H9 (cell line): Measurements from ENCODE around the gene NCOR1. TPM values are rescaled to one million over a fixed set of nuclear protein-coding genes. Genes with fewer than 3 reads are reported as not detected.

Experiments used
- DNase-seq: peaks from one replicate; pipeline ENCODE4 v3.0.0-alpha.2; 2017
- H2AFZ ChIP-seq: one replicate; pipeline ENCODE4 v1.6.1; 2013; ENCODE audit warnings: mild to moderate bottlenecking, low read length, control low read depth, moderate library complexity
- H2AK5ac ChIP-seq: 2 replicates; pipeline ENCODE4 v1.6.1; 2013; ENCODE audit warnings: low read length, control low read depth, mixed read lengths; ENCODE audit not compliant: insufficient read length
- H2BK120ac ChIP-seq: one replicate; pipeline ENCODE4 v1.6.1; 2013; ENCODE audit warnings: low read depth, mild to moderate bottlenecking, low read length, control low read depth, inconsistent platforms; ENCODE audit not compliant: poor library complexity, severe bottlenecking
- H2BK12ac ChIP-seq: 2 replicates; pipeline ENCODE4 v1.6.1; 2013; ENCODE audit warnings: low read length, control low read depth, mixed read lengths, low read depth; ENCODE audit not compliant: insufficient read length
- H2BK15ac ChIP-seq: 2 replicates; pipeline ENCODE4 v1.6.1; 2013; ENCODE audit warnings: low read depth, low read length, control low read depth
- H2BK20ac ChIP-seq: one replicate; pipeline ENCODE4 v1.6.1; 2013; ENCODE audit warnings: low read depth, mild to moderate bottlenecking, low read length, control low read depth, inconsistent platforms; ENCODE audit not compliant: poor library complexity, severe bottlenecking
- H2BK5ac ChIP-seq: 2 replicates; pipeline ENCODE4 v1.6.1; 2013; ENCODE audit warnings: low read length, control low read depth, mixed read lengths; ENCODE audit not compliant: insufficient read length
- H3K14ac ChIP-seq: 2 replicates; pipeline ENCODE4 v1.6.1; 2013; ENCODE audit warnings: low read length, control low read depth; ENCODE audit not compliant: insufficient read depth
- H3K18ac ChIP-seq: 2 replicates; pipeline ENCODE4 v1.6.1; 2013; ENCODE audit warnings: low read depth, mild to moderate bottlenecking, mixed read lengths, low read length, control low read depth; ENCODE audit not compliant: insufficient read length
- H3K23ac ChIP-seq: 2 replicates; pipeline ENCODE4 v1.6.1; 2013; ENCODE audit warnings: low read length, control low read depth, mixed read lengths, low read depth; ENCODE audit not compliant: insufficient read length
- H3K23me2 ChIP-seq: 2 replicates; pipeline ENCODE4 v1.6.1; 2013; ENCODE audit warnings: low read depth, mild to moderate bottlenecking, mixed read lengths, low read length, control low read depth; ENCODE audit not compliant: insufficient read length, poor library complexity, severe bottlenecking
- H3K27ac ChIP-seq: 2 replicates; pipeline ENCODE4 v1.5.1; 2013; ENCODE audit warnings: low read length, control low read depth, mixed read lengths, low read depth; ENCODE audit not compliant: insufficient read length
- H3K27me3 ChIP-seq: 2 replicates; pipeline ENCODE4 v1.6.1; 2013; ENCODE audit warnings: low read length, control low read depth, inconsistent platforms; ENCODE audit not compliant: insufficient read depth
- H3K4ac ChIP-seq: 2 replicates; pipeline ENCODE4 v1.6.1; 2013; ENCODE audit warnings: low read depth, mild to moderate bottlenecking, control low read depth, inconsistent platforms, low read length, moderate library complexity
- H3K4me1 ChIP-seq: 2 replicates; pipeline ENCODE4 v1.6.1; 2013; ENCODE audit warnings: low read length, control low read depth, inconsistent platforms; ENCODE audit not compliant: insufficient read depth
- H3K4me2 ChIP-seq: 2 replicates; pipeline ENCODE4 v1.6.1; 2013; ENCODE audit warnings: low read length, control low read depth, mixed read lengths; ENCODE audit not compliant: insufficient read length, insufficient read depth
- H3K56ac ChIP-seq: 2 replicates; pipeline ENCODE4 v1.6.1; 2013; ENCODE audit warnings: low read depth, mild to moderate bottlenecking, mixed read lengths, low read length, control low read depth; ENCODE audit not compliant: insufficient read length
- H3K79me1 ChIP-seq: 2 replicates; pipeline ENCODE4 v1.6.1; 2013; ENCODE audit warnings: low read depth, mild to moderate bottlenecking, moderate library complexity, low read length, control low read depth, inconsistent platforms; ENCODE audit not compliant: insufficient read depth, poor library complexity, severe bottlenecking
- H3K79me2 ChIP-seq: 2 replicates; pipeline ENCODE4 v1.6.1; 2013; ENCODE audit warnings: low read length, control low read depth, inconsistent platforms; ENCODE audit not compliant: insufficient read depth
- H3K9ac ChIP-seq: 2 replicates; pipeline ENCODE4 v1.6.1; 2013; ENCODE audit warnings: low read length, control low read depth, mixed read lengths; ENCODE audit not compliant: insufficient read length; ENCODE audit errors: extremely low read depth
- H3K9me3 ChIP-seq: one replicate; pipeline ENCODE4 v1.6.1; 2013; ENCODE audit warnings: low read depth, low read length, inconsistent platforms; ENCODE audit not compliant: control insufficient read depth
- H3T11ph ChIP-seq: one replicate; pipeline ENCODE4 v1.6.1; 2013; ENCODE audit warnings: mild to moderate bottlenecking, low read length, control low read depth, inconsistent platforms
- H4K20me1 ChIP-seq: one replicate; pipeline ENCODE4 v1.6.1; 2013; ENCODE audit not compliant: control insufficient read depth, insufficient read length, insufficient read depth
- H4K5ac ChIP-seq: 2 replicates; pipeline ENCODE4 v1.6.1; 2013; ENCODE audit warnings: low read depth, mild to moderate bottlenecking, mixed read lengths, low read length, control low read depth; ENCODE audit not compliant: insufficient read length
- H4K8ac ChIP-seq: replicated peaks from 2 replicates; pipeline ENCODE4 v1.6.1; 2013; ENCODE audit warnings: low read length, control low read depth, mixed read lengths, low read depth; ENCODE audit not compliant: insufficient read length
- H4K91ac ChIP-seq: 2 replicates; pipeline ENCODE4 v1.6.1; 2013; ENCODE audit warnings: low read depth, mild to moderate bottlenecking, moderate library complexity, mixed read lengths, low read length, control low read depth; ENCODE audit not compliant: insufficient read length
- H3K27ac Mint-ChIP-seq, 3 experiments: 2 replicates in 2 of 3; 3 replicates in 1 of 3; pipeline ENCODE4 v1.8.0; 2020 to 2021; ENCODE audit warnings: mixed read lengths in 3 of 3, mild to moderate bottlenecking in 1 of 3, moderate library complexity in 1 of 3
- H3K27me3 Mint-ChIP-seq: 2 replicates; pipeline ENCODE4 v1.8.0; 2021; ENCODE audit warnings: low read depth, mild to moderate bottlenecking, moderate library complexity, mixed read lengths
- H3K36me3 Mint-ChIP-seq, 3 experiments: 2 replicates in 2 of 3; 3 replicates in 1 of 3; pipeline ENCODE4 v1.8.0; 2020 to 2021; ENCODE audit warnings: low read depth in 3 of 3, mixed read lengths in 3 of 3; ENCODE audit not compliant: insufficient read depth in 1 of 3
- H3K4me1 Mint-ChIP-seq, 2 experiments: 2 replicates each; pipeline ENCODE4 v1.8.0; 2020; ENCODE audit warnings: mixed read lengths in 2 of 2
- H3K4me3 Mint-ChIP-seq, 2 experiments: 2 replicates in 1 of 2; 3 replicates in 1 of 2; pipeline ENCODE4 v1.8.0; 2020 to 2021; ENCODE audit warnings: mild to moderate bottlenecking in 2 of 2, mixed read lengths in 2 of 2, moderate library complexity in 1 of 2
- H3K9me3 Mint-ChIP-seq, 2 experiments: 2 replicates in 1 of 2; 3 replicates in 1 of 2; pipeline ENCODE4 v1.8.0; 2020; ENCODE audit warnings: mild to moderate bottlenecking in 2 of 2, mixed read lengths in 2 of 2, moderate library complexity in 1 of 2
- CTCF ChIP-seq: fragments of 200-600 bp; sonication (generic); conservative IDR thresholded peaks from 3 replicates; pipeline ENCODE4 v1.8.0; 2021; ENCODE audit warnings: antibody characterized with exemption, mild to moderate bottlenecking
- WGBS: extraction: QIAGEN DNeasy Blood & Tissue Kit; methylation state at CpG from one replicate; pipeline ENCODE4 v1.1.7; 2013; ENCODE audit warnings: missing lambda C conversion rate, low lambda C conversion rate, mixed read lengths; ENCODE audit not compliant: insufficient read length; ENCODE audit errors: extremely low coverage; 5-methylcytosine and 5-hydroxymethylcytosine counted together
- total RNA-seq: library from RNA; stranded (reverse); gene quantifications from 2 replicates; pipeline ENCODE4 v1.2.1, GENCODE V29; 2021

NCOR1 gene
- total RNA-seq, 1 experiment from 2014 or later, result 119 TPM

GRCh38 chr17:16002708-16003260, 212.6 kb downstream of the NCOR1 start:
- TF ChIP-seq CTCF, result no peak
- Histone ChIP-seq H3K27ac (no peak overlapping the region), H3K4ac (no peak overlapping the region), H3K9me3 (no peaks in the 10 kb centered on the region), H3K79me2 (peaks cover 13% of the 10 kb centered on the region; the same call in 1 of the 2 replicates), H3K18ac (no peak overlapping the region), H2AFZ (no peak overlapping the region), H2BK15ac (no peak overlapping the region), H3T11ph (no peak overlapping the region), H2BK20ac (no peak overlapping the region), H4K91ac (no peak overlapping the region), H3K27me3 (no peaks in the 10 kb centered on the region), H3K23me2 (peaks cover 7% of the 10 kb centered on the region), H3K14ac (no peak overlapping the region), H3K23ac (no peak overlapping the region), H2BK120ac (no peak overlapping the region), H3K9ac (no peak overlapping the region), H3K56ac (no peak overlapping the region), H4K8ac (no peak overlapping the region), H2AK5ac (no peak overlapping the region), H3K79me1 (peaks cover 8% of the 10 kb centered on the region), H2BK5ac (no peak overlapping the region), H3K4me1 (0 out of 2 replicates have a peak, but pooled peaks cover 4% of the 10 kb centered on the region), H3K4me2 (no peak overlapping the region), H4K5ac (no peak overlapping the region), H2BK12ac (no peak overlapping the region), H4K20me1 (no peaks in the 10 kb centered on the region)
- no peak overlapping the region for H3K4me3 Mint-ChIP-seq
- peaks cover 13 to 16% of the 10 kb centered on the region in 2 experiments for H3K4me1 Mint-ChIP-seq
- peaks cover 7 to 10% of the 10 kb centered on the region in 2 experiments for H3K9me3 Mint-ChIP-seq
- H3K27me3 Mint-ChIP-seq, result no peaks in the 10 kb centered on the region
- WGBS, result no CpG with 5 or more reads among the region's 2 CpGs
- H3K27ac Mint-ChIP-seq, result no peak overlapping the region
- H3K36me3 Mint-ChIP-seq, result peaks cover 59 to 72% (median 70%) of the 10 kb centered on the region in 3 experiments
- no peak for DNase-seq
